GM06990 (cell line): ENCODE measurements around the gene CACNB2.

Experiments used
- DNase-seq: peaks from one replicate; pipeline ENCODE4 v3.0.0-alpha.2; 2011; ENCODE audit not compliant: insufficient read length; ENCODE audit errors: extremely low read depth
- H3K27me3 ChIP-seq: replicated peaks from 2 replicates; pipeline ENCODE4 v1.6.0; 2011; ENCODE audit warnings: low read length; ENCODE audit not compliant: control insufficient read depth, insufficient read depth
- H3K36me3 ChIP-seq: 2 replicates; pipeline ENCODE4 v1.5.1; 2011; ENCODE audit warnings: low read length; ENCODE audit not compliant: control insufficient read depth, insufficient read depth
- H3K4me3 ChIP-seq: replicated peaks from 2 replicates; pipeline ENCODE4 v1.5.1; 2011; ENCODE audit warnings: low read depth, mild to moderate bottlenecking, control low read depth, low read length
- CTCF ChIP-seq: IDR thresholded peaks from 2 replicates; pipeline ENCODE4 v1.5.1; 2011; ENCODE audit warnings: low read length, control low read depth, mild to moderate bottlenecking, inconsistent platforms; ENCODE audit not compliant: insufficient read depth, poor library complexity, severe bottlenecking

The CACNB2 gene

GRCh38 chr10:18540195-18540594, 400.0 kb downstream of the CACNB2 start:
- H3K36me3 ChIP-seq: peaks cover 2% of the 10 kb centered on the region; the same call in 1 of the 2 replicates
- no peak overlapping the region for H3K4me3 ChIP-seq
- no peak for TF ChIP-seq CTCF
- DNase-seq: no peak
- H3K27me3 ChIP-seq: no peaks in the 10 kb centered on the region

- no peak for TF ChIP-seq CTCF
- DNase-seq: no peak
- peaks cover 2% of the 10 kb centered on the region for H3K36me3 ChIP-seq
- no peak overlapping the region for H3K4me3 ChIP-seq
- no peaks in the 10 kb centered on the region for H3K27me3 ChIP-seq
These were observed 402.6 kb downstream of the CACNB2 start for GRCh38 chr10:18542832-18543231.

GRCh38 chr10:18545621-18546305, 405.5 kb downstream of the CACNB2 start:
- no peak for TF ChIP-seq CTCF
- H3K4me3 ChIP-seq: no peak overlapping the region
- DNase-seq: no peak
- no peaks in the 10 kb centered on the region for H3K27me3 ChIP-seq
- H3K36me3 ChIP-seq: peaks cover 2% of the 10 kb centered on the region

- no peak for DNase-seq
- Histone ChIP-seq H3K36me3 (no peaks in the 10 kb centered on the region; the same call in none of the 2 replicates), H3K27me3 (no peaks in the 10 kb centered on the region), H3K4me3 (no peak overlapping the region)
- no peak for TF ChIP-seq CTCF
These were observed 408.9 kb downstream of the CACNB2 start for GRCh38 chr10:18549105-18549504.

GRCh38 chr10:18551473-18551872, 411.2 kb downstream of the CACNB2 start:
- H3K4me3 ChIP-seq: no peak overlapping the region
- H3K27me3 ChIP-seq: no peaks in the 10 kb centered on the region
- no peaks in the 10 kb centered on the region; the same call in none of the 2 replicates for H3K36me3 ChIP-seq
- DNase-seq: no peak
- TF ChIP-seq CTCF: no peak

DNA sequence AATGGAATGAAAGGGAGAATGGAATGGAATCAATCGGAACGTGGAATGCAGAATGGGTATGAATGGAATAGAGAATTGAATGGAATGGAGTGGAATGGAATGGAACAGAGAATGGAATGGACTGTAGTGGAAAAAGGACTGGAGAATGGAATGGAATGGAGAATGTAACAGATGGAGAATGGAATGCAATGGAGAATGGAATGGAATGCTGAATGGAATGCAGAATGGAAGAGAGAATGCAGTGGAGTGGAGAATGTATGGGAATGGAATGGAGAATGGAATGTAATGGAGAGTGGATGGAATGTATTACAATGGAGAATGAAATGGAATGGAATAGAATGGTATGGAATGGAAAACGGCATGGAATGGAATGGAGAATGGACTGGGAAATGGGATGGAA, 414.3 kb downstream of the CACNB2 start:
- DNase-seq: no peak
- Histone ChIP-seq H3K36me3 (no peaks in the 10 kb centered on the region; the same call in none of the 2 replicates), H3K4me3 (no peak overlapping the region), H3K27me3 (no peaks in the 10 kb centered on the region)
- TF ChIP-seq CTCF: no peak
